Measurements from ENCODE around the gene SPTSSA. TPM values are rescaled to one million over a fixed set of nuclear protein-coding genes. Genes with fewer than 3 reads are reported as not detected.
A peak's percentile ranks its signal among the peaks of the same experiment; 100 is the strongest.
"Not testable (repeated sequence)": the region's sequence is repeated elsewhere in the genome, so short reads cannot be mapped to it uniquely, and the experiment has no call there.

SPTSSA gene
- total RNA-seq, 8 experiments from 2014 or later = 9.5 to 26.1 (median 18.0) TPM

DNA sequence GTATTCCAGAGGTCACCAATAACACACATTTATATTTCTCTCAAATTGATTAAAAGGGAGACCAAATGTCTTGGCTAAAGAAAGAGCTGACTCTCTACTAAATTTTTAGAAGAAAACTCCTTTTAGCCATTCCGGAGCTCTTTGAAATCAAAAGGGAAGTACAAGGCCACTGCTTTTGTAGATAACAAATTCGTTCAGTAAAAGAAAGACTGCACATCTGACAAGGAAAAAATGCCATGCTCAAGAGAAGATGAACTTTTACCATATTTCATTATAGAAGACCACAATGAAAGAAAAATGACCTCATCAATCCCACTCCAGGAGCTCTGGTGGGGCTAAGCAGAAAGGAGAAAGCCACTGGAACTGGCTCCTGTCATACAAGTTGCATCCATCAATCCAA, 57.6 kb downstream of the SPTSSA start:
- no peak overlapping the region for H3K4me3 ChIP-seq
- no peaks in the 10 kb centered on the region for H3K4me1 ChIP-seq (replicated peaks in 1 of 2)
- no peak for ATAC-seq (replicated peaks in 6 of 8)
- WGBS, 10 experiments = 0 to 100% (median 57%) methylated on average over 1 to 2 of the region's 2 CpGs; no CpG with 5 or more reads in 5 of the 10 experiments
- H3K27ac ChIP-seq = no peak overlapping the region
- in situ Hi-C loops (cut with MboI; ENCODE audit: low pct_unique_long_range_greater_than_20kb in 2 of 9, low sequenced_read_pairs in 9 of 9, unreplicated experiment in 9 of 9) = no loop called here

DNA sequence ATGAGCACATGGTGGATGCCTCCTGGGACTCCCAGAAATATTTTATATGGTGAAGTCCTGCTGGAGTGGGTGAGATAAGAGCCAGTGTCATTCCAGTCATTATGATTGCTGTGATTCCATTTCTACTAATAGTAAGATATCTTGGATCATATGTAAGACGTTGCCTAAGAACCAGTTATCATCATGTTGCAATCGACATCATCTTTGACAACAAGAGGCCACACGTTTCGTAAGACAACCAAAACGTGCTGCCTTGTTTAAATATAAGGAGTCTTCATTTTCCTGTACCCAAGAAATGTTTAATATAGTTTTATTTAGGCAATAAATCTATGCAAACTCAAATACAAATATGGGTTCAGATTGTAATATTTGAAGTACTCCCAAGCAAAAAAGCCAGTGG, 58.4 kb downstream of the SPTSSA start:
- in situ Hi-C loops (cut with MboI; ENCODE audit: low pct_unique_long_range_greater_than_20kb in 2 of 9, low sequenced_read_pairs in 9 of 9, unreplicated experiment in 9 of 9) = no loop called here
- WGBS, 10 experiments = 52 to 83% (median 76%) methylated on average over 1 to 5 of the region's 5 CpGs
- Histone ChIP-seq H3K4me3 (no peak overlapping the region), H3K27ac (no peak overlapping the region), H3K4me1 (replicated peaks in 1 of 2) (no peaks in the 10 kb centered on the region)
- ATAC-seq (replicated peaks in 6 of 8) = no peak

- 0 to 100% (median 63%) methylated on average over 1 to 3 of the region's 3 CpGs; no CpG with 5 or more reads in 1 of the 10 experiments for WGBS, 10 experiments
- no peak overlapping the region for H3K27ac ChIP-seq
- no peak for ATAC-seq (replicated peaks in 6 of 8)
- no peak overlapping the region for H3K4me3 ChIP-seq
- in situ Hi-C loops (cut with MboI; ENCODE audit: low pct_unique_long_range_greater_than_20kb in 2 of 9, low sequenced_read_pairs in 9 of 9, unreplicated experiment in 9 of 9) = no loop called here
- no peaks in the 10 kb centered on the region for H3K4me1 ChIP-seq (replicated peaks in 1 of 2)
Observed at GRCh38 chr14:34398024-34398423, 64.0 kb downstream of the SPTSSA start.

GRCh38 chr14:34387974-34388516, 74.0 kb downstream of the SPTSSA start:
- 0 to 62% (median 41%) methylated on average over 1 to 4 of the region's 4 CpGs; no CpG with 5 or more reads in 2 of the 10 experiments for WGBS, 10 experiments
- in situ Hi-C loops (cut with MboI; ENCODE audit: low pct_unique_long_range_greater_than_20kb in 2 of 9, low sequenced_read_pairs in 9 of 9, unreplicated experiment in 9 of 9) = no loop called here
- H3K4me1 ChIP-seq (replicated peaks in 1 of 2) = peaks cover 12 to 20% of the 10 kb centered on the region in 2 donors
- H3K27ac ChIP-seq = no peak overlapping the region
- H3K4me3 ChIP-seq = no peak overlapping the region
- ATAC-seq (replicated peaks in 6 of 8) = peak in 4 of 8 experiments; percentile 46 to 66 (median 58)

- in situ Hi-C loops (cut with MboI; ENCODE audit: low pct_unique_long_range_greater_than_20kb in 2 of 9, low sequenced_read_pairs in 9 of 9, unreplicated experiment in 9 of 9) = no loop called here
- ATAC-seq (replicated peaks in 6 of 8) = peak in 4 of 8 experiments; percentile 37 to 68 (median 54)
- Histone ChIP-seq H3K4me3 (no peak overlapping the region), H3K4me1 (replicated peaks in 1 of 2) (peaks cover 12 to 20% of the 10 kb centered on the region in 2 donors), H3K27ac (no peak overlapping the region)
- 38 to 66% (median 54%) methylated on average over 1 to 5 of the region's 5 CpGs; no CpG with 5 or more reads in 1 of the 10 experiments for WGBS, 10 experiments
Observed at GRCh38 chr14:34386865-34387485, 75.1 kb downstream of the SPTSSA start.

DNA sequence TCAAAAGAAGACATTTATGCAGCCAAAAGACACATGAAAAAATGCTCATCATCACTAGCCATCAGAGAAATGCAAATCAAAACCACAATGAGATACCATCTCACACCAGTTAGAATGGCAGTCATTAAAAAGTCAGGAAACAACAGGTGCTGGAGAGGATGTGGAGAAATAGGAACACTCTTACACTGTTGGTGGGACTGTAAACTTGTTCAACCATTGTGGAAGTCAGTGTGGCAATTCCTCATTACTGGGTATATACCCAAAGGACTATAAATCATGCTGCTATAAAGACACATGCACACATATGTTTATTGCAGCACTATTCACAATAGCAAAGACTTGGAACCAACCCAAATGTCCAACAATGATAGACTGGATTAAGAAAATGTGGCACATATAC, 76.2 kb downstream of the SPTSSA start:
- ATAC-seq (replicated peaks in 6 of 8); H3K27ac ChIP-seq; H3K4me3 ChIP-seq; in situ Hi-C loops (cut with MboI; ENCODE audit: low pct_unique_long_range_greater_than_20kb in 2 of 9, low sequenced_read_pairs in 9 of 9, unreplicated experiment in 9 of 9): not testable (repeated sequence)
- H3K4me1 ChIP-seq (replicated peaks in 1 of 2) = peaks cover 12 to 20% of the 10 kb centered on the region in 2 donors

GRCh38 chr14:34383839-34384238, 78.2 kb downstream of the SPTSSA start:
- no peak overlapping the region for H3K27ac ChIP-seq
- ATAC-seq (replicated peaks in 6 of 8) = no peak
- H3K4me3 ChIP-seq = no peak overlapping the region
- H3K4me1 ChIP-seq (replicated peaks in 1 of 2) = peaks cover 23 to 26% of the 10 kb centered on the region in 2 donors
- in situ Hi-C loops (cut with MboI; ENCODE audit: low pct_unique_long_range_greater_than_20kb in 2 of 9, low sequenced_read_pairs in 9 of 9, unreplicated experiment in 9 of 9) = no loop called here
- WGBS, 10 experiments = 0 to 82% (median 39%) methylated on average over 1 to 2 of the region's 2 CpGs; no CpG with 5 or more reads in 2 of the 10 experiments

Other genes starting within 250 kb of the SPTSSA start
- 10 to 100 TPM; 43.5 to 68.3 (median 50.3) TPM for gene EAPP, start 77.5 kb upstream of the SPTSSA start, total RNA-seq
- gene SNX6, start 167.9 kb upstream of the SPTSSA start, total RNA-seq = 10 to 100 TPM; 57.2 to 81.5 (median 78.6) TPM